KMS-11 (cell line): ENCODE data around the gene CEP104.

ENCODE experiments used
- H2AFZ ChIP-seq: fragments of 200-600 bp; sonication (generic); 2 replicates; pipeline ENCODE4 v1.6.1; 2016; ENCODE audit warnings: antibody characterized with exemption, mixed run types, low read depth
- H3K27ac ChIP-seq: fragments of 200-600 bp; sonication (generic); 2 replicates; pipeline ENCODE4 v1.6.1; 2016; ENCODE audit warnings: mild to moderate bottlenecking, mixed run types
- H3K27me3 ChIP-seq: fragments of 200-600 bp; sonication (generic); 2 replicates; pipeline ENCODE4 v1.6.1; 2017; ENCODE audit warnings: mild to moderate bottlenecking, low read depth, mixed run types, moderate library complexity; ENCODE audit not compliant: insufficient read depth
- H3K36me3 ChIP-seq: fragments of 200-600 bp; sonication (generic); 2 replicates; pipeline ENCODE4 v1.6.1; 2017; ENCODE audit warnings: mild to moderate bottlenecking, mixed run types; ENCODE audit not compliant: insufficient read depth
- H3K4me1 ChIP-seq: fragments of 200-600 bp; sonication (generic); 2 replicates; pipeline ENCODE4 v1.6.1; 2016; ENCODE audit warnings: mild to moderate bottlenecking, low read depth, mixed run types; ENCODE audit not compliant: poor library complexity, severe bottlenecking
- H3K4me2 ChIP-seq: fragments of 200-600 bp; sonication (generic); 2 replicates; pipeline ENCODE4 v1.7.0; 2016; ENCODE audit warnings: mild to moderate bottlenecking, mixed run types
- H3K4me3 ChIP-seq: fragments of 200-600 bp; sonication (generic); IDR thresholded peaks from 2 replicates; pipeline ENCODE4 v1.6.1; 2017; ENCODE audit warnings: low read depth, low read length, mixed read lengths; ENCODE audit not compliant: insufficient read depth
- H3K79me2 ChIP-seq: fragments of 200-600 bp; sonication (generic); 2 replicates; pipeline ENCODE4 v1.6.1; 2016; ENCODE audit warnings: low read depth, mixed run types; ENCODE audit not compliant: insufficient read depth
- H3K9ac ChIP-seq: fragments of 200-600 bp; sonication (generic); 2 replicates; pipeline ENCODE4 v1.6.1; 2016; ENCODE audit warnings: mild to moderate bottlenecking, mixed run types
- H4K20me1 ChIP-seq: fragments of 200-600 bp; sonication (generic); 2 replicates; pipeline ENCODE4 v1.6.1; 2016; ENCODE audit warnings: mild to moderate bottlenecking, mixed run types; ENCODE audit not compliant: insufficient read depth
- TF ChIP-seq, protein P1 (sequence below): fragments of 200-600 bp; sonication (generic); conservative IDR thresholded peaks from 2 replicates; pipeline ENCODE4 v1.6.1; 2017; ENCODE audit warnings: low read depth, mild to moderate bottlenecking, antibody characterized with exemption, low read length, moderate library complexity, mixed read lengths

Gene CEP104

DNA sequence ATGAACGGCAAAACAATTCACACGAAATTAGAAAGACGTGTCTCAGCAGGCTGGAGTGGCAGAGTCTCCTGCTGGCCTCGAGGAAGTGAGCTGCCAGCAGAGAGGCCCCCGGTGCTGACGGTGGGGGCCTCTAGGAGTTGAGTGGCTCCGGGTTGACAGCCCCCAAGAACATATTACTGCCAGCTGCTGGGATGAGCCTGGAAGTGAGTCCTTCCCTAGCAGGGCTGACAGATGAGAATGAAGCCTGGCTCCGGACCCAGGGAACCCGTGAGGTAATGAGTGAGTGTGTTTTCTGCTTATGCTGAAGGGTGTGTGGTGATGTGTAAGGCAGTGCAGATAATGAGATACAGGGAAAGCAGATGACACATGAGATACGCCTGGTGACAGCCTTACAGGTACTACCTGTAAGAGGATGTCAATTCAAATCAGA, 37.2 kb downstream of the CEP104 start:
- no peaks in the 10 kb centered on the region for H3K79me2 ChIP-seq
- H3K9ac ChIP-seq, result no peak overlapping the region
- H2AFZ ChIP-seq, result no peak overlapping the region
- no peak overlapping the region for H3K27ac ChIP-seq
- H3K27me3 ChIP-seq, result no peaks in the 10 kb centered on the region
- H3K4me3 ChIP-seq, result no peak overlapping the region
- no peak overlapping the region for H3K4me2 ChIP-seq
- no peaks in the 10 kb centered on the region for H3K4me1 ChIP-seq
- TF ChIP-seq, protein P1, sequence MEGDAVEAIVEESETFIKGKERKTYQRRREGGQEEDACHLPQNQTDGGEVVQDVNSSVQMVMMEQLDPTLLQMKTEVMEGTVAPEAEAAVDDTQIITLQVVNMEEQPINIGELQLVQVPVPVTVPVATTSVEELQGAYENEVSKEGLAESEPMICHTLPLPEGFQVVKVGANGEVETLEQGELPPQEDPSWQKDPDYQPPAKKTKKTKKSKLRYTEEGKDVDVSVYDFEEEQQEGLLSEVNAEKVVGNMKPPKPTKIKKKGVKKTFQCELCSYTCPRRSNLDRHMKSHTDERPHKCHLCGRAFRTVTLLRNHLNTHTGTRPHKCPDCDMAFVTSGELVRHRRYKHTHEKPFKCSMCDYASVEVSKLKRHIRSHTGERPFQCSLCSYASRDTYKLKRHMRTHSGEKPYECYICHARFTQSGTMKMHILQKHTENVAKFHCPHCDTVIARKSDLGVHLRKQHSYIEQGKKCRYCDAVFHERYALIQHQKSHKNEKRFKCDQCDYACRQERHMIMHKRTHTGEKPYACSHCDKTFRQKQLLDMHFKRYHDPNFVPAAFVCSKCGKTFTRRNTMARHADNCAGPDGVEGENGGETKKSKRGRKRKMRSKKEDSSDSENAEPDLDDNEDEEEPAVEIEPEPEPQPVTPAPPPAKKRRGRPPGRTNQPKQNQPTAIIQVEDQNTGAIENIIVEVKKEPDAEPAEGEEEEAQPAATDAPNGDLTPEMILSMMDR, result no peak
- H4K20me1 ChIP-seq, result no peaks in the 10 kb centered on the region
- no peaks in the 10 kb centered on the region for H3K36me3 ChIP-seq

DNA sequence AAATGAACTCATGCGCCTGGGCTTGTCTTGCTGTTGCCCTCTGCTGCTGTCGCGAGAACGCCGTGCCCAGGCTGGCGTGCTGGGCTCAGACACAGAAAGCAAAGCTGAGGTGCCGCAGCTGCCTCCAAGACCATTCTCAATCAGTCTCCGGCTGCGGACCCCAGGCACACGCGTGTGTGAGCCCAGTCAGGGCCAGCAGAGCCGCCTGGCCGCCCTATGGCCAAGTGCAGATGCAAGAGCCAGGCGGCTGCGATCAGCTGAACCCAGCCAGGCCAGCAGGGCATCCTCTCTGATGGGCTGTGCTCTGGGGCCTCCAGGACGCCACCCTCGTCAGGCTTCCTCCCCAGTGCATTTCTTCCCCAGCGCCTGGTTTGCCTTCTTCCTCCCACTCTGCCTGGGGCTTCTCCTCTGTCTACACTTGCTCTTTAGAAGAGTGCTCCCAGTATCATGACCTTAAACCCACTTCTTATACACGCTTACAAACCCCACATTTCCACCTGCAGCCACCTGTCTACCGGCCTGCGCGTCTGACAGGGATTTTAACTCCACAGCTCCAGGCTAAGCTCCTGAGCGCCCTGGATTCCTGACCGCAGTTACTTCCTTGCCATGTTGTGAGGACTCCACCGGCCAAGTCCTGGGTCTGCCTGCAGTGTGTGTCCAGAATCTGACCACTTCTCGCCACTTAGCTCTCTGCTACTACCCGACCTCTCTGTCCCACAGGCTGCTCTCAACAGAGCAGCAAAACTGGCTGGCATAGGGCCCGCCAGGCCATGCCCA, 39.0 kb downstream of the CEP104 start:
- Histone ChIP-seq H3K9ac (no peak overlapping the region), H3K36me3 (no peaks in the 10 kb centered on the region), H3K79me2 (no peaks in the 10 kb centered on the region), H2AFZ (no peak overlapping the region), H3K27ac (no peak overlapping the region), H4K20me1 (no peaks in the 10 kb centered on the region), H3K27me3 (no peaks in the 10 kb centered on the region), H3K4me2 (no peak overlapping the region), H3K4me1 (no peaks in the 10 kb centered on the region), H3K4me3 (no peak overlapping the region)
- TF ChIP-seq, protein P1, result no peak

DNA sequence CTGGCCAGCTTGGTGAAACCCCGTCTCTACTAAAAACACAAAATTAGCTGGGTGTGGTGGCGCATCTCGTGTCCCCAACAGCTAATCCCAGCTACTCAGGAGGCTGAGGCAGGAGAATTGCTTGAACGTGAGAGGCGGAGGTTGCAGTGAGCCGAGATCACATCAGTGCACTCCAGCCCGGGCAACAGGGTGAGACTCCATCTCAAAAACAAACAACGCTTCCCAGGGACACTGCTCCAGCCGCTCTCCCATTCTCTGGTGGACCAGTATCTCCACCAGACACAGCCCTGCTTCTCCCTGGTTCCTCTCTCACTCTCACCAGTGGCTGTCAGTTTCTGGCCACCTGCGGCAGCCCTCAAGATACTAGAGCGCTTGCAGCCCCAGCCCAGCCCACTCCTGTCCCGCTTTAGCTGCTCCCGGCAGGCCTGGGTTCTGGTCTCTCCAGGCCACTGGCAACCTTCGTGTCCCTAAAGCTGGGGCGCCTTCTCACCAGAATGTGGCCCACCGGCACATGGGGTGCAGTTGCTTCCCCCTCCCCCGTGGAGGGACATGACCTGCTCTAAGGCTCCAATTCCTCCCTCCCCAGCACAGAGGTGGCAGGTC, 39.8 kb downstream of the CEP104 start:
- Histone ChIP-seq H3K79me2 (no peaks in the 10 kb centered on the region), H3K27ac (no peak overlapping the region), H3K36me3 (no peaks in the 10 kb centered on the region), H3K4me2 (no peak overlapping the region), H3K9ac (no peak overlapping the region), H3K4me1 (no peaks in the 10 kb centered on the region), H4K20me1 (no peaks in the 10 kb centered on the region), H2AFZ (no peak overlapping the region), H3K27me3 (no peaks in the 10 kb centered on the region), H3K4me3 (no peak overlapping the region)
- TF ChIP-seq, protein P1, result no peak

- Histone ChIP-seq H3K9ac (no peak overlapping the region), H2AFZ (no peak overlapping the region), H4K20me1 (no peaks in the 10 kb centered on the region), H3K36me3 (no peaks in the 10 kb centered on the region), H3K4me3 (no peak overlapping the region), H3K4me1 (no peaks in the 10 kb centered on the region), H3K4me2 (no peak overlapping the region), H3K27me3 (no peaks in the 10 kb centered on the region), H3K79me2 (no peaks in the 10 kb centered on the region), H3K27ac (no peak overlapping the region)
- TF ChIP-seq, protein P1, result no peak
These were observed 40.5 kb downstream of the CEP104 start for GRCh38 chr1:3816331-3817137.
